ENCODE data around the gene LTO1. TPM values are rescaled to one million over a fixed set of nuclear protein-coding genes. Genes with fewer than 3 reads are reported as not detected.
"Not testable (repeated sequence)": the region's sequence is repeated elsewhere in the genome, so short reads cannot be mapped to it uniquely, and the experiment has no call there.

LTO1 gene
- total RNA-seq, 2 donors from 2014 or later = 11.3 to 20.0 TPM

GRCh38 chr11:69625476-69625875 is 49.7 kb downstream of the LTO1 start:
- Histone ChIP-seq H3K4me1 (no peaks in the 10 kb centered on the region), H3K9ac (ENCODE audit: low read depth in 2 of 2, low read length in 2 of 2) (no peak overlapping the region), H3K9me3 (no peaks in the 10 kb centered on the region), H3K36me3 (no peaks in the 10 kb centered on the region), H3K27ac (no peak overlapping the region), H3K4me3 (no peak overlapping the region), H3K27me3 (no peaks in the 10 kb centered on the region)
- intact Hi-C loops (cut with DNase I) = no loop called here
- DNase-seq = no peak
- TF ChIP-seq CTCF (IDR thresholded peaks at IDR 0.05) = no peak

DNA sequence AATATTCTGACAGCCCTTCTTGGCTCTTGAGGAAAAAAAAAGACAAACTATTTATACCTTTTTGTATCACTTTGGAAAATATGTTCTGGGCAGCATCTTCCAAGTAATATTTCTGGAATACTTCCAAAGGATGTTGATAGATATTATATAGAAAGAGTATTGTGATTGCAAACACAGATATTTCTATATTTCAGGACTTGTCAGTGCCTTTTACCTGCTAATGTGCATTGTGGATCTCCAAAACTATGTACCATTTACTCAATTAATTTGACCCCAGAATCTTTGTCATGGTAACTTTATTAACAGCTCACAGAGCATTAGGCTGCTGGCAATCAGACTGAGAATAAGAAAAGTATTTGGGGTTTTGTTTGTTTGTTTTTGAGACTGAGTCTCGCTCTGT is 50.9 kb downstream of the LTO1 start:
- DNase-seq = no peak
- intact Hi-C loops (cut with DNase I) = no loop called here
- no peaks in the 10 kb centered on the region for H3K27me3 ChIP-seq

GRCh38 chr11:69622097-69622681 is 53.0 kb downstream of the LTO1 start:
- H3K27ac ChIP-seq; H3K4me1 ChIP-seq; H3K36me3 ChIP-seq; H3K9me3 ChIP-seq; H3K27me3 ChIP-seq; intact Hi-C loops (cut with DNase I); H3K9ac ChIP-seq (ENCODE audit: low read depth in 2 of 2, low read length in 2 of 2); H3K4me3 ChIP-seq; DNase-seq: not testable (repeated sequence)

More for the DNA sequence above, 50.9 kb downstream of the LTO1 start:
- no peak for TF ChIP-seq CTCF (IDR thresholded peaks at IDR 0.05)
- H3K4me1 ChIP-seq = no peaks in the 10 kb centered on the region
- H3K4me3 ChIP-seq = no peak overlapping the region
- H3K27ac ChIP-seq = no peak overlapping the region
- no peaks in the 10 kb centered on the region for H3K9me3 ChIP-seq
- H3K9ac ChIP-seq (ENCODE audit: low read depth in 2 of 2, low read length in 2 of 2) = no peak overlapping the region
- H3K36me3 ChIP-seq = no peaks in the 10 kb centered on the region

GRCh38 chr11:69620683-69621290 is 54.4 kb downstream of the LTO1 start:
- no peaks in the 10 kb centered on the region for H3K27me3 ChIP-seq
- no peaks in the 10 kb centered on the region for H3K9me3 ChIP-seq
- H3K27ac ChIP-seq = no peak overlapping the region
- no peaks in the 10 kb centered on the region for H3K4me1 ChIP-seq
- DNase-seq = no peak
- TF ChIP-seq CTCF (IDR thresholded peaks at IDR 0.05) = no peak
- intact Hi-C loops (cut with DNase I) = no loop called here
- H3K9ac ChIP-seq (ENCODE audit: low read depth in 2 of 2, low read length in 2 of 2) = no peak overlapping the region
- no peaks in the 10 kb centered on the region for H3K36me3 ChIP-seq
- no peak overlapping the region for H3K4me3 ChIP-seq

DNA sequence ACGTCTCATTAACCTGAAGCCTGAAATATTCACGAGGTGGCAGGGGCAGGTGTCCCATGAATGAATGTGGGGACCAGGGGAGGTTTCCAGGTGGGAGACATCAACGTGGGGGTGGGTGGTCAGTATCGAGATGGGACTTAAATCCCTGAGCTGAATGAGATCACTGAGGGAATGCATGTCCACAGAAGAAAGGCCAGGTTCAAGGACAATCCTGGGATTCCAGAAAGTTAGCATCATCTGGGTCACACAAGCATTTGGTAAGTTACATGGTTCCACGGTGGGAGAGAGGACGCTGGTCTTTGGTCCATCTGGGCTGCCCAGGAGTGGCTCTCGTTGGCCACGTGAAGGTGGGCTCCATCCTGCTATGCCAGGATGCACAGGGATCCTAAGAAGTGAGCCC is 56.9 kb downstream of the LTO1 start:
- H3K36me3 ChIP-seq = no peaks in the 10 kb centered on the region
- no peak overlapping the region for H3K4me3 ChIP-seq
- H3K27ac ChIP-seq = no peak overlapping the region
- no peaks in the 10 kb centered on the region for H3K9me3 ChIP-seq
- no peak overlapping the region for H3K9ac ChIP-seq (ENCODE audit: low read depth in 2 of 2, low read length in 2 of 2)
- no peaks in the 10 kb centered on the region for H3K4me1 ChIP-seq
- intact Hi-C loops (cut with DNase I) = no loop called here
- TF ChIP-seq CTCF (IDR thresholded peaks at IDR 0.05) = no peak
- no peak for DNase-seq
- H3K27me3 ChIP-seq = no peaks in the 10 kb centered on the region

GRCh38 chr11:69617682-69618081 is 57.5 kb downstream of the LTO1 start:
- no peak for DNase-seq
- no peak for TF ChIP-seq CTCF (IDR thresholded peaks at IDR 0.05)
- Histone ChIP-seq H3K4me3 (no peak overlapping the region), H3K36me3 (no peaks in the 10 kb centered on the region), H3K27ac (no peak overlapping the region), H3K27me3 (no peaks in the 10 kb centered on the region), H3K9me3 (no peaks in the 10 kb centered on the region), H3K4me1 (no peaks in the 10 kb centered on the region), H3K9ac (ENCODE audit: low read depth in 2 of 2, low read length in 2 of 2) (no peak overlapping the region)
- intact Hi-C loops (cut with DNase I) = no loop called here
